H1 (cell line): Measurements from ENCODE around the gene SKIC8. TPM values are rescaled to one million over a fixed set of nuclear protein-coding genes. Genes with fewer than 3 reads are reported as not detected.

Experiments
- CTCF ChIA-PET: fragments of 300-600 bp; sonication (Branson Sonifier 250); formaldehyde crosslinking; loops from one replicate; lab custom pipeline; 2021; ENCODE audit not compliant: partially characterized antibody; lab: Charles Lee
- POLR2A ChIA-PET: fragments of 300-600 bp; sonication (Branson Sonifier 250); formaldehyde crosslinking; loops from one replicate; lab custom pipeline; 2021; ENCODE audit warnings: inconsistent platforms; ENCODE audit not compliant: partially characterized antibody; lab: Charles Lee
- DNase-seq, 2 experiments: peaks; one replicate each; pipeline versions ENCODE4 v3.0.0 to v3.0.0-alpha.2; 2010 to 2022; ENCODE audit warnings: low spot score in 2 of 2, low read depth in 1 of 2, mixed read lengths in 1 of 2
- FAIRE-seq: peaks from 2 replicates; lab custom pipeline; 2011; peaks lifted over from hg19 to GRCh38; lab: Jason Lieb, UNC
- H2AFZ ChIP-seq: 2 replicates; pipeline ENCODE4 v1.8.1; 2012; ENCODE audit warnings: low read length, inconsistent platforms
- H2AK5ac ChIP-seq: 2 replicates; pipeline ENCODE4 v1.6.1; 2013; ENCODE audit warnings: low read depth, low read length
- H2BK120ac ChIP-seq: replicated peaks from 2 replicates; pipeline ENCODE3; 2013; ENCODE audit warnings: low read depth, low read length, inconsistent platforms
- H2BK12ac ChIP-seq: 2 replicates; pipeline ENCODE4 v1.6.1; 2013; ENCODE audit warnings: low read depth, low read length
- H2BK15ac ChIP-seq: 2 replicates; pipeline ENCODE4 v1.6.1; 2013; ENCODE audit warnings: low read length
- H2BK20ac ChIP-seq: 2 replicates; pipeline ENCODE4 v1.6.1; 2013; ENCODE audit warnings: low read length
- H2BK5ac ChIP-seq: 2 replicates; pipeline ENCODE4 v1.6.1; 2013; ENCODE audit warnings: low read depth, low read length
- H3K14ac ChIP-seq: 2 replicates; pipeline ENCODE4 v1.6.1; 2013; ENCODE audit warnings: inconsistent platforms; ENCODE audit not compliant: insufficient read length
- H3K18ac ChIP-seq: 2 replicates; pipeline ENCODE4 v1.6.1; 2013; ENCODE audit warnings: low read length; ENCODE audit errors: extremely low read depth
- H3K23ac ChIP-seq: 2 replicates; pipeline ENCODE4 v1.6.1; 2013; ENCODE audit warnings: inconsistent platforms; ENCODE audit not compliant: insufficient read length
- H3K23me2 ChIP-seq: 2 replicates; pipeline ENCODE4 v1.6.1; 2013; ENCODE audit warnings: low read depth, low read length
- H3K27ac ChIP-seq: 2 replicates; pipeline ENCODE4 v1.6.1; 2011; ENCODE audit warnings: low read depth, low read length, inconsistent platforms
- H3K27me3 ChIP-seq, 4 experiments: replicated peaks in 1 of 4; 1 replicate in 1 of 4; 2 replicates in 3 of 4; pipeline versions ENCODE4 v1.6.1 to v1.8.1; 2011 to 2013; ENCODE audit warnings: low read length in 3 of 4, mild to moderate bottlenecking in 3 of 4, inconsistent platforms in 2 of 4, mixed read lengths in 2 of 4, moderate library complexity in 1 of 4; ENCODE audit not compliant: control insufficient read depth in 3 of 4, insufficient read depth in 3 of 4; ENCODE audit errors: extremely low read depth in 1 of 4
- H3K36me3 ChIP-seq, 4 experiments: 2 replicates each; pipeline versions ENCODE4 v1.6.1 to v1.8.1; 2011 to 2013; ENCODE audit warnings: mild to moderate bottlenecking in 4 of 4, low read length in 3 of 4, moderate library complexity in 2 of 4, control low read depth in 1 of 4, inconsistent platforms in 1 of 4; ENCODE audit not compliant: insufficient read depth in 4 of 4, control insufficient read depth in 2 of 4
- H3K4ac ChIP-seq: replicated peaks from 2 replicates; pipeline ENCODE3; 2013; ENCODE audit warnings: low read length, low read depth, mixed read lengths, inconsistent platforms; ENCODE audit not compliant: insufficient read length
- H3K4me1 ChIP-seq, 4 experiments: replicated peaks in 1 of 4; 1 replicate in 1 of 4; 2 replicates in 3 of 4; pipeline versions ENCODE4 v1.6.1 to v1.8.1; 2011 to 2013; ENCODE audit warnings: low read length in 3 of 4, inconsistent platforms in 2 of 4, mixed read lengths in 1 of 4; ENCODE audit not compliant: insufficient read depth in 4 of 4, control insufficient read depth in 3 of 4
- H3K4me2 ChIP-seq, 2 experiments: 2 replicates each; pipeline versions ENCODE4 v1.6.1 to v1.8.1; 2011 to 2013; ENCODE audit warnings: low read depth in 2 of 2, low read length in 2 of 2, control low read depth in 1 of 2, inconsistent platforms in 1 of 2, mild to moderate bottlenecking in 1 of 2; ENCODE audit not compliant: insufficient read depth in 1 of 2
- H3K4me3 ChIP-seq, 4 experiments: fragments of 200-600, 300-600 bp in 1 of 4; sonication (generic), shearing (Covaris generic), sonication (Bioruptor Twin) in 1 of 4; 2 replicates each; pipeline versions ENCODE4 v1.5.1 to v1.8.1; 2011 to 2016; ENCODE audit warnings: low read length in 4 of 4, low read depth in 3 of 4, control low read depth in 2 of 4, inconsistent platforms in 2 of 4, mild to moderate bottlenecking in 2 of 4, mixed read lengths in 1 of 4, moderate library complexity in 1 of 4; ENCODE audit not compliant: insufficient read depth in 2 of 4; ENCODE audit errors: extremely low read depth in 1 of 4
- H3K56ac ChIP-seq: replicated peaks from 2 replicates; pipeline ENCODE3; 2013; ENCODE audit warnings: low read depth, mild to moderate bottlenecking, mixed read lengths, low read length, inconsistent platforms; ENCODE audit not compliant: insufficient read length
- H3K79me1 ChIP-seq: 2 replicates; pipeline ENCODE4 v1.6.1; 2013; ENCODE audit warnings: low read depth, low read length, control low read depth
- H3K79me2 ChIP-seq, 2 experiments: 2 replicates each; pipeline versions ENCODE4 v1.6.1 to v1.8.1; 2012 to 2013; ENCODE audit warnings: low read length in 2 of 2, mild to moderate bottlenecking in 2 of 2, inconsistent platforms in 1 of 2; ENCODE audit not compliant: insufficient read depth in 2 of 2, control insufficient read depth in 1 of 2
- H3K9ac ChIP-seq, 4 experiments: replicated peaks in 1 of 4; 1 replicate in 1 of 4; 2 replicates in 3 of 4; pipeline versions ENCODE4 v1.6.1 to v1.8.1; 2011 to 2013; ENCODE audit warnings: low read depth in 3 of 4, low read length in 3 of 4, control low read depth in 2 of 4, mild to moderate bottlenecking in 2 of 4, moderate library complexity in 2 of 4, inconsistent platforms in 1 of 4; ENCODE audit errors: extremely low read depth in 1 of 4
- H3K9me3 ChIP-seq, 2 experiments: 2 replicates each; pipeline versions ENCODE4 v1.6.1 to v1.8.1; 2012 to 2013; ENCODE audit warnings: mild to moderate bottlenecking in 2 of 2, moderate library complexity in 2 of 2, control low read depth in 1 of 2, inconsistent platforms in 1 of 2, low read depth in 1 of 2, low read length in 1 of 2, mixed read lengths in 1 of 2; ENCODE audit not compliant: insufficient read depth in 2 of 2
- H4K20me1 ChIP-seq, 2 experiments: replicated peaks in 1 of 2; 2 replicates each; pipeline versions ENCODE3 to v1.8.1; 2011 to 2013; ENCODE audit warnings: inconsistent platforms in 2 of 2, low read length in 2 of 2, mild to moderate bottlenecking in 1 of 2; ENCODE audit not compliant: insufficient read depth in 2 of 2, control insufficient read depth in 1 of 2
- H4K5ac ChIP-seq: 2 replicates; pipeline ENCODE4 v1.6.1; 2013; ENCODE audit warnings: low read length, low read depth, mixed read lengths, inconsistent platforms; ENCODE audit not compliant: insufficient read length
- H4K8ac ChIP-seq: 2 replicates; pipeline ENCODE4 v1.8.0; 2013; ENCODE audit warnings: mild to moderate bottlenecking, moderate library complexity, low read length, inconsistent platforms; ENCODE audit not compliant: insufficient read depth; ENCODE audit errors: extremely low read depth
- H4K91ac ChIP-seq: replicated peaks from 2 replicates; pipeline ENCODE3; 2013; ENCODE audit warnings: low read length, mixed read lengths, inconsistent platforms; ENCODE audit not compliant: insufficient read length
- BACH1 ChIP-seq: IDR thresholded peaks from 2 replicates; pipeline ENCODE4 v1.6.1; 2012; ENCODE audit warnings: low read length, improper control_type of control experiment
- KDM4A ChIP-seq: IDR thresholded peaks from one replicate; pipeline ENCODE4 v1.7.1; 2012; ENCODE audit warnings: low read depth, mild to moderate bottlenecking, moderate library complexity, low read length, inconsistent platforms; ENCODE audit not compliant: severe bottlenecking
- PHF8 ChIP-seq: fragments of 200-600 bp; sonication (generic); conservative IDR thresholded peaks from 2 replicates; pipeline ENCODE4 v1.7.1; 2012; ENCODE audit warnings: low read depth, mild to moderate bottlenecking, inconsistent platforms, low read length, moderate library complexity
- RFX5 ChIP-seq: IDR thresholded peaks from 2 replicates; pipeline ENCODE4 v1.6.1; 2011; ENCODE audit warnings: low read depth, low read length, improper control_type of control experiment, borderline replicate concordance
- TEAD4 ChIP-seq: IDR thresholded peaks from 2 replicates; pipeline ENCODE4 v1.6.1; 2012; ENCODE audit warnings: low read depth, low read length, inconsistent platforms, mixed read lengths
- WGBS, 2 experiments: shearing (Covaris generic) in 1 of 2; methylation state at CpG; one replicate each; pipeline versions ENCODE4 v1.1.6 to v1.1.7; 2013 to 2015; ENCODE audit warnings: low lambda C conversion rate in 2 of 2, mixed read lengths in 2 of 2, inconsistent platforms in 1 of 2, low coverage in 1 of 2, missing lambda C conversion rate in 1 of 2; ENCODE audit not compliant: insufficient replicate concordance in 2 of 2, insufficient coverage in 1 of 2, insufficient read length in 1 of 2; ENCODE audit errors: extremely low coverage in 1 of 2, missing lambda C conversion rate in 1 of 2; 5-methylcytosine and 5-hydroxymethylcytosine counted together
- polyA plus RNA-seq, 7 experiments: library from polyadenylated mRNA; depleted of rRNA in 3 of 7; stranded (reverse) in 5 of 7; unstranded in 2 of 7; fragments of >200 nt in 5 of 7; fragments of 200-250 nt in 2 of 7; gene quantifications; 1 replicate in 5 of 7; 2 replicates in 1 of 7; 4 replicates in 1 of 7; pipeline versions ENCODE4 v1.2.1 to v1.2.3, GENCODE V29; 2011 to 2013; ENCODE audit warnings: missing spikeins in 2 of 7, mixed read lengths in 2 of 7
- total RNA-seq: library from RNA; stranded (reverse); fragmentation: NEBNext Ultra II Directional; extraction: Animal tissue kit (Norgen Biotek cat#: 25700); gene quantifications from 2 replicates; pipeline ENCODE4 v1.2.1, GENCODE V29; 2021

The SKIC8 gene
- total and polyA plus RNA-seq, 2 of the 8 experiments (the other 6 are each of a cell fraction or from before 2014, with no cell fraction given): 44.2 to 77.7 TPM

DNA sequence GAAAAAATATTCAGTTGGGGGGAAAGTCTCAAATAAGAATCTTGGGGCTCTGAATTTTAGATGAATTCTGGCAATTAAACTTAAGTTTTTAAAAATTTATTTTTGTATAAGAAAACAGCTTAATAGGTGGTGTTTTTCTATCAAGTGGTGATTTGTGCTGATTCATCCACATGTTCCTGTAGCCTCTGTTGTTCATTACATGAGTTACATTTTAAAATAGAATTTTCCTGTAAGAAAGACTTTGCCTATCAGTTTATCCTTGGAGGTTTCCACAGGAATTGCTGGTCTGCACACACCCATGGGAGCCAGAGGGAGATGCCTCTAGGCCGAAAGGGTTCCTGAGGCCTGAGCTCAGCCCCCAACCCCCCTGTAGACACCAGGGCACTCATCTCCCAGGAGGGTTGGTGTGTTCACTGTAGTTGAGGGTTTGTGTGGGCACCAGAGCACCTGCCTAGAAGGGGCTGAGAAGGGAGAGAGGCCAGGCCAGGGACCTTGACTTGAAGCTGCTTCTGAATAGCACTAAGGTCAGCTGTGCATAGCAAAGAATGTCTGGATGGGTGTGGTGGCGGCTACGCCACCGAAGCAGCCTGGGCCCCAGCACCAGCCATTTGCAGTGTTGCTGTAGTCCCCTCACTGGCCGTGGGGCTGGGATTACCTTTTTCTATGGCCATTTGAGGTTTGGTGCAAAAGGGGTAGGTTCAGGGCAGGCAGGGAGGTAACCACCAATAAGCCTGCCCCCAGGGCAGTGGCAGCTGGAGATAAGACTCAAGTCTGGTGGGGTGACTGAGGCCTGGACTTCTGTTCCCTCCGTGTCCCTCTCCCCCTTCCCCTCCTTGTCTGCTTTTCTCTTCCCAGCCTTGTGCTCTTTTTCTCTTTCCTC lies 23.1 kb downstream of the SKIC8 start:
- H4K20me1 ChIP-seq: no peaks in the 10 kb centered on the region
- no peak overlapping the region for H2AK5ac ChIP-seq
- no peak overlapping the region for H3K56ac ChIP-seq
- WGBS, 2 experiments: 84% methylated on average over 6 of the region's 6 CpGs; no CpG with 5 or more reads in 1 of the 2 experiments
- peaks cover 0 to 3% (median 0%) of the 10 kb centered on the region in 4 experiments; a peak in 1 of 8 replicates for H3K36me3 ChIP-seq
- no peaks in the 10 kb centered on the region for H3K79me1 ChIP-seq
- no peak overlapping the region for H4K5ac ChIP-seq
- H3K27ac ChIP-seq: no peak overlapping the region
- POLR2A ChIA-PET: interaction anchor here (1.1 to 1.7 kb wide), 3 partner anchors 12 to 23 kb away, joined by 3 to 8 read pairs (median 3); partner anchors contain the start of genes DNAJA4 and SKIC8
- H3K18ac ChIP-seq: no peak overlapping the region
- no peak overlapping the region for H3K23ac ChIP-seq
- H3K4me1 ChIP-seq: no peaks in the 10 kb centered on the region; a peak in 1 of 7 replicates
- FAIRE-seq: no peak
- no peak overlapping the region for H3K9ac ChIP-seq
- no peak overlapping the region for H2BK120ac ChIP-seq
- H2AFZ ChIP-seq: no peak overlapping the region
- H3K79me2 ChIP-seq: no peaks in the 10 kb centered on the region
- H2BK15ac ChIP-seq: no peak overlapping the region
- H3K27me3 ChIP-seq: no peaks in the 10 kb centered on the region
- no peak overlapping the region for H2BK12ac ChIP-seq
- CTCF ChIA-PET: interaction anchor here (0.7 to 1.6 kb wide), 4 partner anchors 8 to 304 kb away, joined by 3 to 5 read pairs (median 4); no protein-coding TSS in a partner anchor
- no peak for DNase-seq
- H4K91ac ChIP-seq: no peak overlapping the region
- no peak overlapping the region for H3K4me2 ChIP-seq
- no peaks in the 10 kb centered on the region for H3K23me2 ChIP-seq
- H3K4ac ChIP-seq: no peak overlapping the region
- no peak overlapping the region for H3K14ac ChIP-seq
- H2BK5ac ChIP-seq: no peak overlapping the region
- H4K8ac ChIP-seq: no peak overlapping the region
- H3K9me3 ChIP-seq: no peaks in the 10 kb centered on the region
- H2BK20ac ChIP-seq: no peak overlapping the region
- H3K4me3 ChIP-seq: no peak overlapping the region
- TF ChIP-seq KDM4A (no peak), PHF8 (no peak), BACH1 (no peak), TEAD4 (no peak), RFX5 (no peak)
